Esophagus muscularis mucosa (tissue), 4 donors: Measurements from ENCODE around the gene TYR.

ENCODE experiments used
- EP300 ChIP-seq: sonication (generic); formaldehyde crosslinking; IDR thresholded peaks from one replicate; pipeline ENCODE4 v1.6.1; 2017; ENCODE audit warnings: antibody characterized with exemption
- POLR2A ChIP-seq: fragments of 450-650 bp; IDR thresholded peaks from one replicate; pipeline ENCODE4 v1.6.1; 2017; ENCODE audit warnings: antibody characterized with exemption, moderate library complexity, mild to moderate bottlenecking, low read depth
- POLR2AphosphoS5 ChIP-seq, 2 donors: sonication (generic); formaldehyde crosslinking; IDR thresholded peaks; one replicate each; pipeline ENCODE4 v1.6.1; 2017; ENCODE audit warnings: antibody characterized with exemption in 2 of 2
- TF ChIP-seq, protein P1 (sequence below), 3 experiments: fragments of 200-600 bp in 2 of 3; fragments of 450-650 bp in 1 of 3; sonication (generic) in 2 of 3; IDR thresholded peaks; one replicate each; pipeline ENCODE4 v1.5.1; 2017 to 2019; ENCODE audit warnings: antibody characterized with exemption in 3 of 3, mild to moderate bottlenecking in 2 of 3, moderate library complexity in 1 of 3

DNA sequence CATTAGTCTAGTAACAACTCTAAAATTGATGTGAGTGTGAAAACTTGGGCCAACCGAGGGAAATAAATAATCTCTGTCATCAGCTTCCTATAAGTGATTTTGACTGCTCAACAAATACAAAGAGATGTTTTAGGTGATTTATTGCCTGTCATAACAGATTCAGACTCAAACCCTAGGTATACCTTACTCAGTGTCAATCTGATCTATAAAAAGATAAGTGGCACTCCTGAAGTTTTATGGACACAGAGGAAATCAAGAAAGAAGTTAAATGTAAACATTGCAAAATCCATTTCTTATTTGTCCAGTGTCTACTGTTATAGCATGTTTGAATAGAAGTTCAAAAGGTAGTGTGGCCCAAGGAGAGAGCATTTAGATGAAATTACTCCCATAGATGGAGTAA, 30.4 kb upstream of the TYR start:
- TF ChIP-seq POLR2AphosphoS5 (IDR thresholded peaks at IDR 0.05) (no peak), EP300 (no peak), POLR2A (no peak)
- TF ChIP-seq, protein P1, sequence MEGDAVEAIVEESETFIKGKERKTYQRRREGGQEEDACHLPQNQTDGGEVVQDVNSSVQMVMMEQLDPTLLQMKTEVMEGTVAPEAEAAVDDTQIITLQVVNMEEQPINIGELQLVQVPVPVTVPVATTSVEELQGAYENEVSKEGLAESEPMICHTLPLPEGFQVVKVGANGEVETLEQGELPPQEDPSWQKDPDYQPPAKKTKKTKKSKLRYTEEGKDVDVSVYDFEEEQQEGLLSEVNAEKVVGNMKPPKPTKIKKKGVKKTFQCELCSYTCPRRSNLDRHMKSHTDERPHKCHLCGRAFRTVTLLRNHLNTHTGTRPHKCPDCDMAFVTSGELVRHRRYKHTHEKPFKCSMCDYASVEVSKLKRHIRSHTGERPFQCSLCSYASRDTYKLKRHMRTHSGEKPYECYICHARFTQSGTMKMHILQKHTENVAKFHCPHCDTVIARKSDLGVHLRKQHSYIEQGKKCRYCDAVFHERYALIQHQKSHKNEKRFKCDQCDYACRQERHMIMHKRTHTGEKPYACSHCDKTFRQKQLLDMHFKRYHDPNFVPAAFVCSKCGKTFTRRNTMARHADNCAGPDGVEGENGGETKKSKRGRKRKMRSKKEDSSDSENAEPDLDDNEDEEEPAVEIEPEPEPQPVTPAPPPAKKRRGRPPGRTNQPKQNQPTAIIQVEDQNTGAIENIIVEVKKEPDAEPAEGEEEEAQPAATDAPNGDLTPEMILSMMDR (IDR thresholded peaks at IDR 0.05): no peak
